Esophagus mucosa (tissue), 1 donor: ENCODE measurements around the gene NPFF. TPM values are rescaled to one million over a fixed set of nuclear protein-coding genes. Genes with fewer than 3 reads are reported as not detected.

Source experiments
- ATAC-seq: fragments of 200-7000 bp; cut with Tn5 transposase; one replicate; pipeline ENCODE4 v1.9.1; 2020
- total RNA-seq: library from RNA; stranded (reverse); gene quantifications from one replicate; pipeline ENCODE4 v1.2.4, GENCODE V29; 2023
- donor health status: DM: yes; HTN: yes; CAD: no.

NPFF gene
- total RNA-seq, 1 donor from 2014 or later, result not detected

GRCh38 chr12:53513712-53514410 is 6.6 kb upstream of the NPFF start:
- no peak for ATAC-seq

GRCh38 chr12:53510181-53510812 is 3.0 kb upstream of the NPFF start:
- ATAC-seq, result no peak

GRCh38 chr12:53508534-53509170 is 1.4 kb upstream of the NPFF start:
- peak; percentile 79 for ATAC-seq

DNA sequence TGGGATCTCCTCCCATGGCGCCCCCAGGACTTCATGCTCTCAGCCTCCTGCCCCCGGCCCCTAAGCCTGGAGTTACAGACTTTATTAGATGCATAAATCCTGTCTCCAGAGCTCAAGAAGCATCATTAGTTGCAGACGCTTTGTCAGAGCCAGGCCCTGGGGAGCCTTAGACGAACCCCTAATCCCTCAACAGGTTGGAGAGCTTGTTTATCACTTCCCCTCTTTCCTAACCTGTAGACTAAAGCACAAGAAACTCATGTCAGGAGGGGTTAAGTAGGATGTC is 260 bp upstream of the NPFF start:
- no peak for ATAC-seq

DNA sequence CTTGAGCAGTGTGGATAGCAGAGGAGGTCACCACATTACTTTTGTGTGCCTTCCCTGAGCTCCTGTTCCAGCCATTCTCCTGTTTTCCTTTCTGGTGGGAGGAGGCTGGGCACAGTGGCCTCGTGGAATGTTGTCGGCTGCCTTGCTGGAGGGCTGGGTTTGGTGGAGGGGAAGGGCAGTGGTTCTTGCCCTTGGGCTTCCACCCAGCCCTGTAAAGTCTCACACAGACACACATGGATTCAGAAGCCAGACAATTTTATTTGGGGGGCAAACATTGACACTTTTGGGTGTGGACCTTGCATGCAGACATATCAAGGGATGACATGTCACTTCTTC is 866 bp downstream of the NPFF start:
- ATAC-seq, result no peak

GRCh38 chr12:53505555-53506449 is 1.5 kb downstream of the NPFF start:
- no peak for ATAC-seq

DNA sequence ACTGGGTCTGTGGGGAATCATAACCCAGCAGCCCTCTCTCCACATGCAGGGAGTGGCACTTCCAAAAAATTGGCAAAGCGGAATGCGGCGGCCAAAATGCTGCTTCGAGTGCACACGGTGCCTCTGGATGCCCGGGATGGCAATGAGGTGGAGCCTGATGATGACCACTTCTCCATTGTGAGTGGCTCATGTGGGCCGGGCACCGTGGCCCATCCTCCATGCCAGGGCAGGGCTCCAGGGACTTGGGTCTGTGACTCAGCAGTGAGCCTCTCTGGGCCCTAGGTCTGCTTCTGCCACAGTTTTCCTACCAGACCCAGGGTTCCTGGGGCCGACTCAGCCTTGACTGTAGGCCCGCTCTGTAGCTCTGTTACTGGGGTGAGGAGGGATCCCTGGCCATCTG is 2.2 kb downstream of the NPFF start:
- ATAC-seq, result no peak

- no peak for ATAC-seq
These were observed 3.0 kb downstream of the NPFF start for GRCh38 chr12:53504004-53504920.

DNA sequence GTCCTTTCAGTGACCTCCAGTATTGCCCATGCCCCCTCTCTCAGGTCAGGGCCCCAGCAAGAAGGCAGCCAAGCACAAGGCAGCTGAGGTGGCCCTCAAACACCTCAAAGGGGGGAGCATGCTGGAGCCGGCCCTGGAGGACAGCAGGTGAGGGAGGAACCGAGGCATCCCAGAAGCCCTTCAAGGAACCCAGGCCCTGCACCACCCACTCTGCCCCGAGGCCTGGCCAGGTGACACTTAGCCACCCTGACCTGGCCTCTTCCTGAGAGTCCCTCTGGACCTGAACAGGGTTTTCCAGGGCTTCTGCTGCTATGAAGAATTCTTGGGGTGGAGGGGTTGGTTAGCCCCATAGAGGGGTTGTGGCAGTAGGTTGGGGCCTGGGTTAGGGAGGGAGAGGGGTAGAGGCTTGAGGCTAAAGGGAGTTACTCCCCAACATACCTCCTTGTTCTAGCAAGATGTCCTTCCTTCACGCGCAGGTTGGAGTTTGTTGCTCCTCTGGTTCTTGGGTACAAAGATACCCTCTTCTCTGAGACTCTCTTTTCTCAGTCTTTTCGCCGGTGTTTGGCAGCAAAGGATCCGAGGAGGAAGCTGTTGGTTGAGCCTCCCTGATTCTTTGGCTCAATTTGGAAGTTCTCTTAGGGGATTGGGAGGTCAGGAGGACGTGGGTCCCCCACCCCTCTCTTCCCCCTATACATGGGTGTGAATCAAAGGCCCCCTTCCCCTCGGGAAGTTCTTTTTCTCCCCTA is 4.1 kb downstream of the NPFF start:
- no peak for ATAC-seq

GRCh38 chr12:53502331-53502730 is 5.0 kb downstream of the NPFF start:
- ATAC-seq, result no peak

- ATAC-seq, result no peak
These were observed 5.6 kb downstream of the NPFF start for GRCh38 chr12:53501615-53502181.

DNA sequence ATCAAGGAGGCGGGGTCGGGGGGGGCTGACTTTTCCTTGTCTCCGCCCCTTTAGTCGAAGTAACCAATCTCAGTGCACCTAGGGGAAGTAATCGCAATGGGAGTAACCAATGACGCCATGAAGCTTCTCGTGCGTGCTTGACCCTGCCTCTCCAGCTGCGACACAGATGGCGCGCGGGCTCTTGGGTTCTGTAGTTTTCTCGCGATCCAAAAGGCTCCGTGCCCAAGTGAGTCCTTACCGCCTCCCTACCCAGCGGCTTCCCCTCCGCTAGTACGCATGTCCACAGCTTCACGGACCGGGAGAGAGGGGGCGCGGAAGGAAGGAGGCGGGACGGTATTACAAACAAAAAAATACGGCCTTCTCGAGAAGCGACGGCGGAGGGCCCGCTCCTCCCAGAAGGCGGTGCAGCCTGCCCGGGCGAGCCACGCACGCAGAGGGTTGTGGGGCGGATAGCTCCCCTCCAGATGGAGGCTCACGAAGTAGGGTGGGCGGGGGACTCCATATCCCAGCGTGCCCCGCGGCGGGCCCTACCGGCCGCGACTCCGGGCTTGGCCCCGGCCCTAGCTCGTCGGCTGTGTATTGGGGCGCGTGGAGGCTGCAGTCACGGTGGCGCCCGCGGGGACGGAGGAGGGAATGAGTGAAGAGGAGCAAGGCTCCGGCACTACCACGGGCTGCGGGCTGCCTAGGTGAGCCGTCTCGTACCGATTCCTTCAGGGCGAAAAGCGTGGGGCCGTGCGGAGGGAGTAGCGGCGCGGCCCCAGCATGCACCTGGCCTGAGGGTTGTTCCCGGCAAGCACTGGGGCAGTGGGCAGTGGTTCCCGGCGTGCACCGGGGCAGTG is 6.3 kb downstream of the NPFF start, which contains the start of gene TARBP2:
Gene TARBP2, plus strand, starts transcription at position 508 of the 839 bp plus-strand sequence. Its CDS starts 126 bp downstream, at position 634.
- ATAC-seq, result peak; percentile 88

- ATAC-seq, result no peak
These were observed 7.0 kb downstream of the NPFF start for GRCh38 chr12:53500142-53500775.

DNA sequence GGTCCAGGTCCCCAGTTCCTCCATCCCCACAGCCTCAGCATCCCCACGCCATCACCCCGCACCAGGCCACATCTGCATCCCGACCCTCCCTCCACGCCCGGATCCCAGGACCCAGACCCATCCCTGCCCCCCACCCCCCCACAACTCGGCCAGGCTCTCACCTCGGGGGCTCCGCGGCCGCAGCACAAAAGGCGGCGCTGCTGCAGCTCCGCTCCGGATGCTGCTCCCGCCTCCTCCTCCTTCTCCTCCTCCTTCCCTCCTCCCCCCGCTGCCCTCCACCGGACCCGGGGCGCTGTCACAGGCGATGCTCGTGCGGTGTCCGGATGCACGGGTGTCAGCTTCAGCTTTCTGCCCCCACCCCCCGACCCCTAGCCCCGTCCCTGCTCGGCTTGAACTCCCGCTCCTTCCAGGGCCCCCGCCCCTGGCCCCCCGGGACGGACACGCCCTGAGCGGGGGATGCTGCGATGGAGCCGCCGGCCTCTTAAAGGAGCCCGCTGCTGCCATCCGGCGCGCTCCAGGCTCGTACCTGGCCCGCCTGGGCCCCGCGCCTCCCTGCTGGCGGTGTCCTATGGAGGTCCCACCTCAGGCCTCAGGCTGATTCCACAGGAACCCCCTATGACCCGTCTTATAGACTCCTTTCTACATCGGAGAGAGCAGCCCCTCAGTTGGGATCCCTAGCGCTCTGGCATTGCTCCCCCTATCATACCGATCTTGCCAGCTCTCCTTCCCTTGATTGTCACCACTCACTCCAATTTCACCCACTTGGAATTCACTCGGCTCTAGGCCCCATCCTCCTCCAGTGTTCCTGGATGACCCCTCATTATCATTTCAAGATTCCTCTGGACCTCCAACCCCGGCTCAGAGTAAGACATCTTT is 7.8 kb downstream of the NPFF start, which contains the start of gene MAP3K12:
Gene MAP3K12, minus strand, starts transcription at position 193 of the 876 bp plus-strand sequence. CDS start 12,067 bp downstream, outside the sequence.
- no peak for ATAC-seq

GRCh38 chr12:53498235-53498630 is 9.1 kb downstream of the NPFF start:
- no peak for ATAC-seq

DNA sequence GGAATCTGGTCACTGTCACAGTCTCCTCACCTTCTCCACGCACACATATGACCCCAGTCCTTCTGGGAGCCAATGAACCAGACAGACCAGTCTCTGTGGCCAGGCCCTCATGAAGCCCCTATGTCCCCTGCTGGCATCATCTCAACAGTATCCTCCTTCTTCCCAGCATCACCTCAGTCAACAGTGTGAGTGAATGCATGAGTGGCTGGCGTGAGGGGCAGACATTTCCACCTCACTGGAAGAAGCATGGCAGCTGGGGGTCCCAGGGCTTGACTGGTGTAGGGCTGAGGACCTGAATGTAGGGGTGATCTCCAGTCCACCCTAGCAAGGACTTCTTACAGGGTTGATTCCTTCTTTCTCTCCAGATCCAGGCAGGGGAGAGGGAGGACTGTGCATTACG is 9.8 kb downstream of the NPFF start:
- ATAC-seq, result no peak

DNA sequence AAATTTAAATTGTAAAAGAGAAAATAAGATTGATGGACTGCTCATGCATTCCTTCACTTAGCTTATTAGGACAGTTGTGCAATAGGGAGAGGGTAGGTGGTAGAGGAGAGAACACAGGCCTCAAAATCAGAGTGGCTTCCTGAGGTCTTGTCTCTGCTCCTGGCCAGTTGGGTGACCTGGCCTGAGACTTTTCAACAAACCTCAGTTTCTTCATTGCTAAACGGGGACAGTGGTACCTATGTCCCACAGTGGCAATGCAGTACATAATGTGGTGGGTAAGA is 10.6 kb downstream of the NPFF start:
- ATAC-seq, result no peak
